K562 (cell line): ENCODE measurements around the gene NPAS2. TPM values are rescaled to one million over a fixed set of nuclear protein-coding genes. Genes with fewer than 3 reads are reported as not detected.

ENCODE experiments used
- ATAC-seq: fragments of 200-7000 bp; cut with Tn5 transposase; 3 replicates; pipeline ENCODE4 v1.9.1; 2020; ENCODE audit warnings: moderate library complexity
- BruUV-seq: library from RNA; stranded (reverse); fragments of 400-500 nt; replicated peaks from 2 replicates; lab custom pipeline; 2021; lab: Mats Ljungman, UMichigan
- CTCF ChIA-PET: fragments of 300-600 bp; formaldehyde crosslinking; extraction: SDS; loops from one replicate; lab custom pipeline; 2021; ENCODE audit warnings: low intra/inter-chr PET ratio; lab: Yijun Ruan, JAX
- POLR2A ChIA-PET: fragments of 300-600, 350-650 bp; sonication (Branson Sonifier 250); formaldehyde crosslinking; extraction: SDS; loops from one replicate; lab custom pipeline; 2021; ENCODE audit warnings: antibody characterized with exemption, inconsistent platforms; lab: Yijun Ruan, JAX
- DNase-seq, 4 experiments: peaks; one replicate each; pipeline versions ENCODE4 v3.0.0 to v3.0.0-alpha.2; 2011 to 2018; ENCODE audit warnings: low spot score in 3 of 4, mixed read lengths in 3 of 4; ENCODE audit errors: extremely low read depth in 1 of 4
- FAIRE-seq: peaks from 2 replicates; lab custom pipeline; 2011; peaks lifted over from hg19 to GRCh38; lab: Jason Lieb, UNC
- H2AFZ ChIP-seq: 2 replicates; pipeline ENCODE4 v1.6.0; 2011; ENCODE audit warnings: low read depth, low read length, control low read depth, inconsistent platforms
- H3K27ac ChIP-seq: fragments of 200-600 bp; 3 replicates; pipeline ENCODE4 v1.8.0; 2011; ENCODE audit warnings: low read depth, mild to moderate bottlenecking, control low read depth, inconsistent platforms, low read length, moderate library complexity, mixed read lengths; ENCODE audit errors: extremely low read depth
- H3K27me3 ChIP-seq, 2 experiments: fragments of 300-600 bp in 1 of 2; 2 replicates in 1 of 2; 3 replicates in 1 of 2; pipeline versions ENCODE4 v1.6.0 to v1.8.0; 2011; ENCODE audit warnings: inconsistent platforms in 2 of 2, low read length in 2 of 2, mild to moderate bottlenecking in 1 of 2, mixed read lengths in 1 of 2, moderate library complexity in 1 of 2; ENCODE audit not compliant: control insufficient read depth in 2 of 2, insufficient read depth in 2 of 2
- H3K36me3 ChIP-seq: fragments of 300-600 bp; 3 replicates; pipeline ENCODE4 v1.8.0; 2011; ENCODE audit warnings: mild to moderate bottlenecking, low read length, inconsistent platforms; ENCODE audit not compliant: control insufficient read depth, insufficient read depth
- H3K4me1 ChIP-seq, 2 experiments: fragments of 200-600 bp in 1 of 2; replicated peaks in 1 of 2; 2 replicates in 1 of 2; 3 replicates in 1 of 2; pipeline versions ENCODE4 v1.5.1 to v1.8.0; 2011; ENCODE audit warnings: inconsistent platforms in 2 of 2, low read length in 2 of 2, mild to moderate bottlenecking in 1 of 2, mixed read lengths in 1 of 2, moderate library complexity in 1 of 2; ENCODE audit not compliant: control insufficient read depth in 2 of 2, insufficient read depth in 2 of 2
- H3K4me2 ChIP-seq: 2 replicates; pipeline ENCODE4 v1.6.1; 2011; ENCODE audit warnings: low read length, control low read depth, inconsistent platforms, mixed read lengths; ENCODE audit not compliant: insufficient read depth
- H3K4me3 ChIP-seq: fragments of 200-600 bp; sonication (generic), shearing (Covaris generic); 2 replicates; pipeline ENCODE4 v1.5.1; 2016; ENCODE audit warnings: control low read depth, inconsistent platforms
- H3K79me2 ChIP-seq: fragments of 200-600 bp; 3 replicates; pipeline ENCODE4 v1.8.0; 2011; ENCODE audit warnings: low read length, inconsistent platforms; ENCODE audit not compliant: control insufficient read depth, insufficient read depth
- H3K9ac ChIP-seq, 2 experiments: 2 replicates each; pipeline versions ENCODE4 v1.6.0 to v1.6.1; 2011; ENCODE audit warnings: low read depth in 2 of 2, low read length in 2 of 2, control low read depth in 1 of 2, inconsistent platforms in 1 of 2, mild to moderate bottlenecking in 1 of 2, mixed read lengths in 1 of 2; ENCODE audit not compliant: insufficient read depth in 1 of 2
- H3K9me1 ChIP-seq: one replicate; pipeline ENCODE4 v1.6.0; 2011; ENCODE audit warnings: inconsistent platforms, mild to moderate bottlenecking, low read length, moderate library complexity; ENCODE audit not compliant: control insufficient read depth, insufficient read depth
- H3K9me3 ChIP-seq: replicated peaks from 2 replicates; pipeline ENCODE4 v1.5.1; 2011; ENCODE audit warnings: low read depth, low read length, inconsistent platforms; ENCODE audit not compliant: control insufficient read depth, insufficient read depth
- H4K20me1 ChIP-seq: replicated peaks from 2 replicates; pipeline ENCODE4 v1.6.1; 2011; ENCODE audit warnings: low read length, inconsistent platforms, mixed read lengths; ENCODE audit not compliant: control insufficient read depth, insufficient read depth
- CTBP1 ChIP-seq: fragments of 450-650 bp; IDR thresholded peaks from 2 replicates; pipeline ENCODE4 v1.6.1; 2016; ENCODE audit warnings: borderline replicate concordance
- FIP1L1 ChIP-seq: fragments of 200-400 bp; formaldehyde crosslinking; IDR thresholded peaks from 2 replicates; pipeline ENCODE4 v1.6.1; 2018; ENCODE audit warnings: mild to moderate bottlenecking, low read depth, low read length; ENCODE audit not compliant: poor library complexity, severe bottlenecking
- FOXK2 ChIP-seq, 2 experiments: fragments of 450-650 bp; IDR thresholded peaks in 1 of 2; conservative IDR thresholded peaks in 1 of 2; 2 replicates each; pipeline ENCODE4 v1.6.1; 2016; ENCODE audit warnings: low read depth in 2 of 2, mild to moderate bottlenecking in 1 of 2
- HNRNPK ChIP-seq: fragments of 200-400 bp; formaldehyde crosslinking; IDR thresholded peaks from one replicate; pipeline ENCODE4 v1.6.1; 2018; ENCODE audit warnings: mild to moderate bottlenecking, low read depth, low read length; ENCODE audit not compliant: poor library complexity, severe bottlenecking
- NRF1 ChIP-seq, 2 experiments: fragments of 450-650 bp; IDR thresholded peaks in 1 of 2; conservative IDR thresholded peaks in 1 of 2; 2 replicates each; pipeline ENCODE4 v1.6.1; 2014; ENCODE audit warnings: mild to moderate bottlenecking in 2 of 2
- PML ChIP-seq: IDR thresholded peaks from 2 replicates; pipeline ENCODE4 v1.6.1; 2012; ENCODE audit warnings: low read length, inconsistent platforms
- RBM15 ChIP-seq: fragments of 200-400 bp; formaldehyde crosslinking; IDR thresholded peaks from 2 replicates; pipeline ENCODE4 v1.6.1; 2018; ENCODE audit warnings: mild to moderate bottlenecking, low read length, moderate library complexity; ENCODE audit not compliant: insufficient read depth
- SRSF1 ChIP-seq: fragments of 200-400 bp; formaldehyde crosslinking; IDR thresholded peaks from 2 replicates; pipeline ENCODE4 v1.6.1; 2017; ENCODE audit warnings: mild to moderate bottlenecking, low read depth, low read length, moderate library complexity
- TCF3 ChIP-seq: sonication (generic); formaldehyde crosslinking; IDR thresholded peaks from 2 replicates; pipeline ENCODE4 v1.4.0; 2020; ENCODE audit warnings: mild to moderate bottlenecking, missing genetic modification reagents
- TFAM ChIP-seq: fragments of 250-450 bp; sonication (Bioruptor Pico); conservative IDR thresholded peaks from 2 replicates; pipeline ENCODE4 v1.5.0; 2021; ENCODE audit warnings: mild to moderate bottlenecking, moderate library complexity
- ZFP36 ChIP-seq: fragments of 150-350 bp; IDR thresholded peaks from 2 replicates; pipeline ENCODE4 v1.6.1; 2018; ENCODE audit warnings: low read length, low read depth; ENCODE audit not compliant: partially characterized antibody
- ZNF133 ChIP-seq: fragments of 250-450 bp; sonication (Bioruptor Pico); IDR thresholded peaks from 2 replicates; pipeline ENCODE4 v1.4.0; 2020; ENCODE audit warnings: mild to moderate bottlenecking
- ZNF668 ChIP-seq: fragments of 250-450 bp; sonication (Bioruptor Pico); IDR thresholded peaks from 2 replicates; pipeline ENCODE4 v1.8.0; 2022; ENCODE audit warnings: mild to moderate bottlenecking, inconsistent platforms
- WGBS: fragments of 100-300 bp; shearing (Covaris generic); methylation state at CpG from one replicate; pipeline ENCODE4 v1.1.6; 2016; ENCODE audit warnings: low coverage, mixed read lengths; ENCODE audit not compliant: insufficient coverage; ENCODE audit errors: missing lambda C conversion rate; 5-methylcytosine and 5-hydroxymethylcytosine counted together
- in situ Hi-C: fragments of 300-500 bp; cut with MboI; formaldehyde crosslinking; loops from 4 replicates; pipeline ENCODE4 v1.15.0; 2018; ENCODE audit warnings: inconsistent platforms, mixed read lengths
- intact Hi-C: fragments of 100-400 bp; cut with micrococcal nuclease; formaldehyde crosslinking; loops from 2 replicates; pipeline ENCODE4 v1.14.2; 2022
- polyA plus RNA-seq, 8 experiments: library from polyadenylated mRNA; depleted of rRNA in 4 of 8; stranded (reverse) in 5 of 8; unstranded in 3 of 8; fragments of >200 nt; fragmentation: Nextera tagmentation in 2 of 8; fragmentation: Illumina TruSeq in 1 of 8; extraction: Ambion mirVana in 2 of 8; extraction: Trizol in 1 of 8; gene quantifications; 2 replicates each; pipeline versions ENCODE4 v1.2.1 to v1.2.3, GENCODE V29; 2011 to 2014; ENCODE audit warnings: inconsistent platforms in 1 of 8, missing spikeins in 1 of 8
- total RNA-seq, 7 experiments: library from RNA; depleted of rRNA in 6 of 7; stranded (reverse); fragments of >200 nt in 6 of 7; fragmentation: Illumina TruSeq in 2 of 7; extraction: Trizol in 2 of 7; gene quantifications; 2 replicates each; pipeline versions ENCODE4 v1.2.1 to v1.2.3, GENCODE V29; 2011 to 2021; ENCODE audit warnings: low replicate concordance in 1 of 7
- TF ChIP-seq, protein P1 (sequence below): sonication (generic); formaldehyde crosslinking; IDR thresholded peaks from 2 replicates; pipeline ENCODE4 v1.9.0; 2022; ENCODE audit warnings: mild to moderate bottlenecking, missing genetic modification reagents
- TF ChIP-seq, protein P2 (sequence below): fragments of 150-350 bp; conservative IDR thresholded peaks from 2 replicates; pipeline ENCODE4 v1.6.1; 2014; ENCODE audit warnings: low read length

The NPAS2 gene
- total and polyA plus RNA-seq, 9 of the 15 experiments (the other 6 are each of a cell fraction or from before 2014, with no cell fraction given): 0.06 to 0.29 (median 0.07) TPM; not detected in 5

DNA sequence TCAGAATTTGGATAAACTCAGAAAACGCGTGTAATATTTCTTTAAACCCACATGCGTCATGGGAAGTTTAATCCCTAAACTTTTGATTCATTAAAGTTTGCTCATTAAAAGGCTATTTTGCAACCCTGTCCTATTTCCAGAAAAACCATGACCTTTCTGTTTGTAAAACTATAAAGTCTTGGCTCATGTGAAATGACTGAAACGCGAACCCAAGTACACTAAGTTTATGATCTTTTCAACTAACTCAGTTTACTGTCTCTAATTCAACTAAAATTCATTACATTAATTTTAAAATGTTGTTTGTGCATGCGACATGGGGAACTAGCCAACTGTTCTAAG is 178.3 kb downstream of the NPAS2 start:
- intact Hi-C loops: no loop called here
- no peaks in the 10 kb centered on the region for H3K9me3 ChIP-seq
- ChIA-PET CTCF (no interaction called here), POLR2A (no interaction called here)
- 11% methylated on average over 6 of the region's 6 CpGs for WGBS
- no peaks in the 10 kb centered on the region for H3K9me1 ChIP-seq
- H3K36me3 ChIP-seq: peaks cover 8% of the 10 kb centered on the region
- peaks cover 12% of the 10 kb centered on the region for H3K79me2 ChIP-seq
- H3K4me1 ChIP-seq: peaks cover 6 to 9% of the 10 kb centered on the region in 2 experiments; a peak in 3 of 5 replicates
- no peak overlapping the region for H3K4me3 ChIP-seq
- H3K9ac ChIP-seq: no peak overlapping the region
- FAIRE-seq (no peak), DNase-seq (no peak), ATAC-seq (no peak)
- H3K27me3 ChIP-seq: peaks cover 10 to 30% of the 10 kb centered on the region in 2 experiments; a peak in 4 of 5 replicates
- in situ Hi-C loops: loop anchor here (10.0 kb wide), 1 partner anchor 383 kb away; no protein-coding TSS in a partner anchor
- H3K4me2 ChIP-seq: no peak overlapping the region
- TF ChIP-seq ZNF133 (CRISPR knock-in tag): no peak
- no peak for TF ChIP-seq FIP1L1
- no peak for TF ChIP-seq PML
- no peak for TF ChIP-seq TCF3 (CRISPR knock-in tag)
- no peak for TF ChIP-seq NRF1 (conservative IDR thresholded peaks at IDR 0.05 in 1 of 2, IDR thresholded peaks at IDR 0.05 in 1 of 2)
- TF ChIP-seq, protein P1, sequence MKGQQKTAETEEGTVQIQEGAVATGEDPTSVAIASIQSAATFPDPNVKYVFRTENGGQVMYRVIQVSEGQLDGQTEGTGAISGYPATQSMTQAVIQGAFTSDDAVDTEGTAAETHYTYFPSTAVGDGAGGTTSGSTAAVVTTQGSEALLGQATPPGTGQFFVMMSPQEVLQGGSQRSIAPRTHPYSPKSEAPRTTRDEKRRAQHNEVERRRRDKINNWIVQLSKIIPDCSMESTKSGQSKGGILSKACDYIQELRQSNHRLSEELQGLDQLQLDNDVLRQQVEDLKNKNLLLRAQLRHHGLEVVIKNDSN (CRISPR knock-in tag): no peak
- no peak for TF ChIP-seq HNRNPK
- no peak for TF ChIP-seq SRSF1
- TF ChIP-seq ZFP36: no peak
- TF ChIP-seq TFAM (CRISPR knock-in tag): no peak
- no peak for TF ChIP-seq RBM15
- TF ChIP-seq, protein P2, sequence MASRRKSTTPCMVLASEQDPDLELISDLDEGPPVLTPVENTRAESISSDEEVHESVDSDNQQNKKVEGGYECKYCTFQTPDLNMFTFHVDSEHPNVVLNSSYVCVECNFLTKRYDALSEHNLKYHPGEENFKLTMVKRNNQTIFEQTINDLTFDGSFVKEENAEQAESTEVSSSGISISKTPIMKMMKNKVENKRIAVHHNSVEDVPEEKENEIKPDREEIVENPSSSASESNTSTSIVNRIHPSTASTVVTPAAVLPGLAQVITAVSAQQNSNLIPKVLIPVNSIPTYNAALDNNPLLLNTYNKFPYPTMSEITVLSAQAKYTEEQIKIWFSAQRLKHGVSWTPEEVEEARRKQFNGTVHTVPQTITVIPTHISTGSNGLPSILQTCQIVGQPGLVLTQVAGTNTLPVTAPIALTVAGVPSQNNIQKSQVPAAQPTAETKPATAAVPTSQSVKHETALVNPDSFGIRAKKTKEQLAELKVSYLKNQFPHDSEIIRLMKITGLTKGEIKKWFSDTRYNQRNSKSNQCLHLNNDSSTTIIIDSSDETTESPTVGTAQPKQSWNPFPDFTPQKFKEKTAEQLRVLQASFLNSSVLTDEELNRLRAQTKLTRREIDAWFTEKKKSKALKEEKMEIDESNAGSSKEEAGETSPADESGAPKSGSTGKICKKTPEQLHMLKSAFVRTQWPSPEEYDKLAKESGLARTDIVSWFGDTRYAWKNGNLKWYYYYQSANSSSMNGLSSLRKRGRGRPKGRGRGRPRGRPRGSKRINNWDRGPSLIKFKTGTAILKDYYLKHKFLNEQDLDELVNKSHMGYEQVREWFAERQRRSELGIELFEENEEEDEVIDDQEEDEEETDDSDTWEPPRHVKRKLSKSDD: no peak
- TF ChIP-seq FOXK2 (conservative IDR thresholded peaks at IDR 0.05 in 1 of 2, IDR thresholded peaks at IDR 0.05 in 1 of 2; ENCODE audit: low read depth in 2 of 2): no peak
- no peak for TF ChIP-seq CTBP1
- TF ChIP-seq ZNF668: no peak
- no peak overlapping the region for H3K27ac ChIP-seq
- H2AFZ ChIP-seq: no peak overlapping the region
- no peaks in the 10 kb centered on the region for H4K20me1 ChIP-seq
- no TSS peak for BruUV-seq
